Peyer's patch (tissue), 4 donors: ENCODE measurements around the gene ANXA1. TPM values are rescaled to one million over a fixed set of nuclear protein-coding genes. Genes with fewer than 3 reads are reported as not detected.

Source experiments
- DNase-seq, 3 donors: peaks; one replicate each; pipeline ENCODE4 v3.0.0-alpha.2; 2017 to 2019
- H3K27ac ChIP-seq, 4 donors: fragments of 200-600 bp; sonication (generic); one replicate each; pipeline ENCODE4 v1.5.1; 2016 to 2019
- H3K27me3 ChIP-seq, 2 donors: fragments of 200-600 bp; sonication (generic); one replicate each; pipeline ENCODE4 v1.5.1; 2019
- H3K36me3 ChIP-seq, 3 donors: fragments of 200-600 bp; sonication (generic); one replicate each; pipeline ENCODE4 v1.5.1; 2016 to 2019
- H3K4me1 ChIP-seq, 4 donors: fragments of 200-600 bp; sonication (generic); one replicate each; pipeline ENCODE4 v1.5.1; 2016 to 2019
- H3K4me3 ChIP-seq, 4 donors: fragments of 200-600 bp; sonication (generic); 1 replicate in 3 of 4; 2 replicates in 1 of 4; pipeline ENCODE4 v1.5.1; 2016 to 2019; ENCODE audit warnings: mild to moderate bottlenecking in 1 of 4
- H3K9me3 ChIP-seq, 4 donors: fragments of 200-600 bp; sonication (generic); one replicate each; pipeline ENCODE4 v1.5.1; 2016 to 2019; ENCODE audit warnings: mild to moderate bottlenecking in 1 of 4
- POLR2A ChIP-seq, 2 donors: fragments of 450-650 bp; IDR thresholded peaks; one replicate each; pipeline ENCODE4 v1.5.1; 2017; ENCODE audit warnings: antibody characterized with exemption in 2 of 2, mild to moderate bottlenecking in 2 of 2, moderate library complexity in 2 of 2
- total RNA-seq, 4 donors: library from RNA; depleted of rRNA; stranded (reverse); fragments of >200 nt; gene quantifications; one replicate each; pipeline ENCODE4 v1.1.0, GENCODE V29; 2016
- TF ChIP-seq, protein P1 (sequence below), 6 experiments: fragments of 450-650 bp in 4 of 6; fragments of 200-600 bp in 2 of 6; sonication (generic) in 1 of 6; IDR thresholded peaks; one replicate each; pipeline ENCODE4 v1.5.1; 2017 to 2019; ENCODE audit warnings: antibody characterized with exemption in 6 of 6, mild to moderate bottlenecking in 3 of 6, moderate library complexity in 1 of 6

The ANXA1 gene
- total RNA-seq, 4 donors from 2014 or later: 13.5 to 223 (median 40.3) TPM

DNA sequence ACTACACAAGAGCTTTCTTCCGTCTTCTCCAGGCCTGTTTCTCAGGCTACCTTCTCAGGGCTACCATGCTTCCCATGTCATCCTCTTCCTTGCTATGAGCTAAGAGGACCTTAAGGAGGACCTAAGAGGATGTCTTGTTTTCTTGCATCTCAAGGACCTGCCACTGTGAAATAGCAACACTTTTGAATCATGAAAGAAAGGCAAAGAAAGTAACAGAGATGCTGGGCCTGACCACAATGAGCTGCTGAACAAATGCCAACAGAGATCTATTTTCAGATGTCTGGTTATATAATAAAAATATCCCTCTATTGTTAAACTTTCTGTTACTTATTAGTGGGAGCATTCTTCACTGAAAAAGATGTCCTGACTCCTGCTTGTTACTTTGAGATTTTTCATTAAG, 36.7 kb upstream of the ANXA1 start:
- no peak overlapping the region for H3K27ac ChIP-seq
- no peak for DNase-seq
- TF ChIP-seq, protein P1, sequence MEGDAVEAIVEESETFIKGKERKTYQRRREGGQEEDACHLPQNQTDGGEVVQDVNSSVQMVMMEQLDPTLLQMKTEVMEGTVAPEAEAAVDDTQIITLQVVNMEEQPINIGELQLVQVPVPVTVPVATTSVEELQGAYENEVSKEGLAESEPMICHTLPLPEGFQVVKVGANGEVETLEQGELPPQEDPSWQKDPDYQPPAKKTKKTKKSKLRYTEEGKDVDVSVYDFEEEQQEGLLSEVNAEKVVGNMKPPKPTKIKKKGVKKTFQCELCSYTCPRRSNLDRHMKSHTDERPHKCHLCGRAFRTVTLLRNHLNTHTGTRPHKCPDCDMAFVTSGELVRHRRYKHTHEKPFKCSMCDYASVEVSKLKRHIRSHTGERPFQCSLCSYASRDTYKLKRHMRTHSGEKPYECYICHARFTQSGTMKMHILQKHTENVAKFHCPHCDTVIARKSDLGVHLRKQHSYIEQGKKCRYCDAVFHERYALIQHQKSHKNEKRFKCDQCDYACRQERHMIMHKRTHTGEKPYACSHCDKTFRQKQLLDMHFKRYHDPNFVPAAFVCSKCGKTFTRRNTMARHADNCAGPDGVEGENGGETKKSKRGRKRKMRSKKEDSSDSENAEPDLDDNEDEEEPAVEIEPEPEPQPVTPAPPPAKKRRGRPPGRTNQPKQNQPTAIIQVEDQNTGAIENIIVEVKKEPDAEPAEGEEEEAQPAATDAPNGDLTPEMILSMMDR (IDR thresholded peaks at IDR 0.05): no peak
- TF ChIP-seq POLR2A (IDR thresholded peaks at IDR 0.05): no peak
- no peaks in the 10 kb centered on the region for H3K9me3 ChIP-seq
- no peaks in the 10 kb centered on the region for H3K36me3 ChIP-seq
- no peak overlapping the region for H3K4me3 ChIP-seq
- H3K27me3 ChIP-seq: no peaks in the 10 kb centered on the region
- H3K4me1 ChIP-seq: no peaks in the 10 kb centered on the region

DNA sequence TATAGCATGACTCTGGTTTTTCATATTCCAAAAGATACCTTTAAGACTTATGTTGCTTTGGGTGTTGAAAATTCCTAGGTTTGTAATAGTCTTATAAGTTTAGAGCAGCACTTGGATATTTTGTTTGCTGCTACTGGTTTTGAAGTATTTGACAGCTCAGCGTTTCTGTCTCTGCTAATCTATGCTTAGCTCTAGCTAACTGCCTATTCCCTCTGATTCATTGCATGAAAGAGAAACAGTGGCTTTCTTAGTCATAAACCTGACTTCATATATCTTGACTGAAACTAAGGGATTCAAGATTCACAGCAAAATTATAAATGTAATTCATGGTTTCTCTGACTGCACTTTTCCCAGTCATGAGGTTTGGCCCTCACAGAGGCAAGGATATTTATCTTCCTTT, 35.6 kb upstream of the ANXA1 start:
- no peak overlapping the region for H3K27ac ChIP-seq
- no peak for DNase-seq
- H3K9me3 ChIP-seq: no peaks in the 10 kb centered on the region
- TF ChIP-seq, protein P1 (IDR thresholded peaks at IDR 0.05): no peak
- TF ChIP-seq POLR2A (IDR thresholded peaks at IDR 0.05): no peak
- H3K27me3 ChIP-seq: no peaks in the 10 kb centered on the region
- H3K4me1 ChIP-seq: no peaks in the 10 kb centered on the region
- H3K4me3 ChIP-seq: no peak overlapping the region
- no peaks in the 10 kb centered on the region for H3K36me3 ChIP-seq

DNA sequence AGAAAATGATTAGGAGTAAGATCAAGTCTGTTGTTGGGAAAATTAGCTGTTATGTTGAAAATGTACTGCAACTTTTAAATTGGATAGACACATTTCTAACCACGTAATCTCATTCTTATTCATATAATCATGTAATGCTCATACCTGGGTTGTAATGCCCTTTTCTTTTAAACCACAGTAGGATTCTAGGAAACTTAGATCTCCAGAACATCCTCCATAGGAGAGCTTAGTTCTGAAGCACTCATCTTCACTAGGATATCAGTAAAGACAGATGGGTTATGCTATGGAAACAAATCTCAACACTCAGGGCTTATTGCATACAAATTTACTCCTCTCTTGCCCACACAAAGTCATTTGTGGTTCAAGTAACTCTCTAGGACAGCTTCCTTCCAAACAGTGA, 34.8 kb upstream of the ANXA1 start:
- Histone ChIP-seq H3K36me3 (no peaks in the 10 kb centered on the region), H3K27me3 (no peaks in the 10 kb centered on the region), H3K27ac (no peak overlapping the region), H3K4me1 (no peaks in the 10 kb centered on the region), H3K4me3 (no peak overlapping the region), H3K9me3 (no peaks in the 10 kb centered on the region)
- TF ChIP-seq, protein P1 (IDR thresholded peaks at IDR 0.05): no peak
- TF ChIP-seq POLR2A (IDR thresholded peaks at IDR 0.05): no peak
- no peak for DNase-seq

DNA sequence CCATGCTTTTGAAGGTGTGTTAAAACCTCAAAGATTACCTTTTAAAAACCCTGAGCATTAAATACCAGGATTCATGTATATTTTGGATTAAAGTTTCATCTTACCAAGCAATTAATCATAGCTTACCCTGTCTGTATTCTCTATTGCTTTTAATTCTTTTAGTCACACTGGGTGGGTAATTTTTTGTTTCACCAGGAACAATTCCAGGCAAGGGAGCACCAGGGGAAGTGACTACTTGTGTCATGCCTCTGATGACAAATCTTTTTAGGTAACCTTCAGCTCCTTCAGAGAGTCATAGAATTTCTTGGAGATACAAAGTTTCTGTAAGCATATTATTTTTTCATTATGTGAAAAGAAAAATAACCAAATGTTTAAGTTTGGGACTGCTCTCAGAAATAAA, 33.4 kb upstream of the ANXA1 start:
- DNase-seq: no peak
- TF ChIP-seq POLR2A (IDR thresholded peaks at IDR 0.05): no peak
- TF ChIP-seq, protein P1 (IDR thresholded peaks at IDR 0.05): no peak
- Histone ChIP-seq H3K4me3 (no peak overlapping the region), H3K9me3 (no peaks in the 10 kb centered on the region), H3K36me3 (no peaks in the 10 kb centered on the region), H3K27ac (no peak overlapping the region), H3K4me1 (no peaks in the 10 kb centered on the region), H3K27me3 (no peaks in the 10 kb centered on the region)

DNA sequence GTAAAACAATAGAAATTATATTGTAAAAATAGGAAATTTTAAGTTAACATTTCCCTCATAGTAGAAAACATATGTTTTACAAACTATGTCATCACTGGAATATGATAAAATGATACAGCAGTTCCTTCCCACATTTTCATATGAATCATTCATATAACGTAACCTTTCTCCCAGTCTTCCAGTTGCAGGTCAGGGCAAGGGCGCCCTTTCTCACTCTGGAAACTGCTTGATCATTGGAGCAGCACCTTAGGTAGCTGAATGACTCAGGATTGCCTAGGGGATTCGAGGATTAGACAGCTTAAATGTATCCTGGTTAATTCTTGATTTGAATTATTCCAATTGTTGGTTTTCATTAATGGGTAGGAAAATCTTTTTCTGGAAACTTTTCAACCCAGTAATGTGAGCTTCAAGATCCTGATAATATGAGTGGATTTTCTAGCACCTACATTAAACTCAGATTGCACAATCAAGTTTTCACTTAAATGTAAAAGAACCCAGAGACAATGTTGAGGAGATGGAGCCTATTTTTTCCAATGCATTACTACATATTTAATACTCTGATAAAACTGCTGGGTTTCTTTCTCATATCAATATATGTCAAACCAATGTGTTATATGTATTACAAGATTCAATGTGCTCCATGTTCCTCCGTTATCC, 32.6 kb upstream of the ANXA1 start:
- Histone ChIP-seq H3K27ac (no peak overlapping the region), H3K9me3 (no peaks in the 10 kb centered on the region), H3K27me3 (no peaks in the 10 kb centered on the region), H3K4me3 (no peak overlapping the region), H3K4me1 (no peaks in the 10 kb centered on the region), H3K36me3 (no peaks in the 10 kb centered on the region)
- TF ChIP-seq, protein P1 (IDR thresholded peaks at IDR 0.05): no peak
- TF ChIP-seq POLR2A (IDR thresholded peaks at IDR 0.05): no peak
- no peak for DNase-seq
